Measurements from ENCODE around the gene CDH26.

CDH26 gene

DNA sequence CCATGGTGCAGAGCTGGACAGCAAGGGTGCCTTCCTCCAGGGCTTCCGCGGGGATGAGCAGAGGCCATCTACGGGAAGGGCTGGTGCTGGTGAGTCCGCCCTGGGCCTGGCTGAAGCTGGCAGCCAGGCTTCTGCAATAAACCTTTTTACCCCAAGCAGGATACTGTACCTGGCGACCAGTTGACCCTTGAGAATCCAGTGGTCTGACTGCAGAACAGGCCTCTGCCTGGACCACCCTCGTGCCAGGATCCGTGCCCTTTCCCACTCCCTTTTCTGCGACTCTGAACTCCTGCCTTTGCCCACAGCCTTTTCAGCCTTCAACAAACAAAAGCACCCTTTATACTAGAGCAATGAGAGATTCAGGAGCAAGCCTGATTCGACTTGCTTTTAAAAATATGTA is 18.9 kb downstream of the CDH26 start:
- in situ Hi-C loops (cut with HindIII; ENCODE audit: low sequenced_read_pairs), result no loop called here

DNA sequence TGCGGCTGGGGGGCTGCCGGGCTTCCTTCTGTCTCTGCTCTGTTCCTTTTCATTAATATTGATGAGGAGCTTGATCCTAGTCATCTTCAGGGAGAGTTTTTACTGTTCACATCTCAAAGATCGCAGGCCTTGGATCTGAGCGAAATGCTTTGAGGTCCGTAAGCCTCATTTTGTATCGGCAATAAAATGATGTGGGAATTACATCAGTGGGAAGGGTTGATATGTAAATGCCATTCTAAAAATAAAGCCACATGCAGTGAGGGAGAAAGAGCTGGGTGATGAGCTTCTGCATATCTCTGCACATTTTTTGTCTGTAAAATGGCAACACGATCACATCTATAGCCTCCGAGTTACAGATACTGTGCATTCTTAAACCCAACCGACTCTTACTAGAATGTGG is 24.9 kb downstream of the CDH26 start:
- in situ Hi-C loops (cut with HindIII; ENCODE audit: low sequenced_read_pairs), result no loop called here

DNA sequence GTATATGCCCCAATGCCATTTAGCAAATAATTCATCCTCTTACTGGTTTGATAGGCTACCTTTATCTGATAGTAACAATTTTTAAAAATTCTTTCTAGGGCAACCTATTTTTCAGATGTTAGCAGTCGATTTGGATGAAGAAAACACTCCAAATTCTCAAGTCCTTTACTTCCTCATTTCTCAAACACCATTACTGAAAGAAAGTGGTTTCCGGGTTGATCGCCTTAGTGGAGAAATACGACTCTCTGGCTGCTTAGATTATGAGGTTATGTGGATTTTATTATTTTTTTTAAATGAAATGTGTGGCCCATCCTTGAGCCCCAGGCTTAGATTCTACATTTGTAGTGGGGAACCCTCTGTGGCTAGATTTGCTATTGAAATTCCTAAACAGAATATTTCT is 26.3 kb downstream of the CDH26 start:
- in situ Hi-C loops (cut with HindIII; ENCODE audit: low sequenced_read_pairs), result no loop called here

DNA sequence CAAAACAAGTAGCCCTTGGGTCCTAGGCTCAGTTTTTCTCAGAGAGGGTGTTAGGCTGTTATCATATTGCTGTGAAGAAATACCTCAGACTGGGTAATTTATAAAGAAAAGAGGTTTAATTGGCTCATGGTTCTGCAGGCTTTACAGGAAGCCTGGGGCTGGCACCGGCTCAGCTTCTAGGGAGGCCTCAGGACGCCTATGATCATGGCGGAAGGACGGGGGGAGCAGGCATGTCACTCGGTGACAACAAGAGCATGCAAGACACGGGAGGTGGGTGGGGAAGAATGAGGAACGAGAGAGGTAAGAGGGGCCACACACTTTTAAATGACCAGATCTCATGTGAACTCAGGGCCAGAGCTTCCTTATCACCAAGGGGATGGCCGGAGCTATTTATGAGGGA is 26.9 kb downstream of the CDH26 start:
- in situ Hi-C loops (cut with HindIII; ENCODE audit: low sequenced_read_pairs), result no loop called here

DNA sequence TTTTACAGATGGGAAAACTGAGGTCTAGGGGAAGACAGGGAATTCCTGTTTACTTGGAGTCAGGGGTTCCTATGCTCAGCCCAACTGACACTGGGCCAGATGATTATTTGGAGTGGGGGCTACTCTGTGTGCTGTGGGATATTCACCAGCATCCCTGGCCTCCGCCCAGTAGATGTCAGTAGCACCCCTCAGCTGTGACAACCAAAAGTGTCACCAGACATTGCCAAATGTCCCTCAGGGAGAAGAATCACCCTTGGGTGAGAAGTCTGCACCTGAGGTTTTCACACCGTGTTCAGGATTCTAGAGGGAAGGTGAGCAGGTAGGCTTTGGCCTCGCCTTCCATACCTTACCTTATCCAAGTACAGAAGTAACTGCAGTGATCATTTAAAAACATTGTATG is 27.6 kb downstream of the CDH26 start:
- in situ Hi-C loops (cut with HindIII; ENCODE audit: low sequenced_read_pairs), result no loop called here

DNA sequence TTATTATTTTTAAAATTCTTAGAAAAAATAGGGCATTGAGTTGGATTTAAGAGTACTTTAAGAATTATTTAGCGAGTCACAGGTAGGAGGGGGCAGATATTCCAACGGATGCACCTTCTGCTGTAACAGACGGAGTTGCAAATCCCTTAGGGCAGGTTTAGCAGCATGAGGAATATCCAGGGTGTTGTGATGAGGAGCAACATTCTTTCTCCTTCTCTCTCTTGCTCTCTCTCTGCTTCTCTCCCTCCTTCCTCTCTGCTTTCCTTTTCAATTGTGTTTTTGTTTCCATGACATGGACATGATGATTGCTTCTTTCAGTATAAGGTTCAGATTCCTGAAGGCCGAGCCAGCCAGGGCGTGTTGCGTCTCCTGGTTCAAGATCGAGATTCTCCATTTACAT is 28.9 kb downstream of the CDH26 start:
- in situ Hi-C loops (cut with HindIII; ENCODE audit: low sequenced_read_pairs), result no loop called here

DNA sequence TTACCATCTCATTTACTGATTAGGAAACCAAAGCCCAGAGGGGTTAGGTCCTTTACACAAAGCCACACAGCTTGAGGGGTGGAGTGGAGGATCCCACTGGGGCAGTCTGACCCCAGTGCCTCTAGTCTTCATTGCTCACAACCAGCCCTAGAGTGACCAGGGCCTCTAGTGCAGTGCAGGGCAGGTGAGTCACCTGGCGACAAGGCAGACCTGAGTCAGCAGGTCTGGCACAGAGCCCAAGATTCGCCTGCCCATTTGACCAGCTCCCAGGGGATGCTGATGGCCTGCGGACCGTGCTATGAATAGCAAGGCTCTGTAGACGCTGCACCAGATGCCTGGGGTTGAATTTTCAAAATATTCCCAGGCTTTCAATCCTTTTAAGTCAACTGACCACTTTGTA is 29.9 kb downstream of the CDH26 start:
- in situ Hi-C loops (cut with HindIII; ENCODE audit: low sequenced_read_pairs), result no loop called here

DNA sequence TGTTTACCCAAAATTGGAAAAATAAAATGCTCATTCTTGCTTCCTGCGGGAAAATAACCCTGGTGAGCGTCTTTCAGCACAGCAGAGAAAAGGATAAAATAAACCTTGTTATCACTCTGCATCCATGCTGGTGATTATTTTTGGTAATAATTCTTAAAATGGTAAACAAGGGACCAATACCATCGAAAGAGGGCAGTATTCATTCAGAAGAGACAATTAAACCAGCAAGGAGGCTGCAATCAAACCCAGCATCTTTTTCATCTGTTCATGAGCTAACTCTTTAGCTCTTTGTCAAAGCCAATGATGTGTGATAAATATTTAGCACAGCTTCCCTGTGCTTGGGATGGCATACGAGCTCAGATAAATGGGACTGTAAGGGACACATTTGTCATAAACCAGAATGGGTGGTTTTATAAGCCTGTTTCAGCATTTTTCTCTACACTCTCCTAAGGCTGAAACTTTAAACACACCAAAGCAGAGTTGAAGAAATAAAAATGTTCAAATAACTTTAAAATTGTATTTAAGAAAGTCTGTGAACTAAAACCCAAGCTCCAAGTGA is 34.4 kb downstream of the CDH26 start:
- in situ Hi-C loops (cut with HindIII; ENCODE audit: low sequenced_read_pairs), result no loop called here

DNA sequence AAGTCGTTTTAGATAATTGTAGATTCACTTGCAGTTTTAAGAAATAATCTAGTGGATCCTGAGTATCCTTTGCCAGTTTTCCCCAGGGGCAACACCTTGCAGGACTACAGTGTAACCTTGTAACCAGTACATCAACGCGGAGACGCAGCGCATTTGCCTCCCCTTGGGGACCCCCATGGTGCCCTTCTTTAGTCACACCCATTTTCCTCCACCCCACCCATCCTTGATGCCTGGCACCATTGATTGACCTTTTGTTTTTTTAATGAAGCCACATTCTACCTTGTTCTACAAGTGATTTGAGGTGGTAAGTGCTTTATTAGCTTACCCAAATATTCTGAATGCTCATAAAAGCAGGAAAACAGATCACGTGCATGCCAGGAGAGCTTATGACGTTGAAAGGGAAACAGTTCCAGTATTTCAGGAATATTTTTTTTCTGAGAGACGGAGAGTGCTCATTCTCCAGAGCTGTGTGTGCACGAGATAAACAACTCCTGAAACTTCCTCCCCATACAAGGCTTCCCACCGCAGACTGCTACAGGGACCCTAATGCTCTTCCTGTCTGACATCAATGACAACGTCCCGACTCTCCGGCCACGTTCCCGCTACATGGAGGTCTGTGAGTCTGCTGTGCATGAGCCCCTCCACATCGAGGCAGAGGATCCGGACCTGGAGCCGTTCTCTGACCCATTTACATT is 35.7 kb downstream of the CDH26 start:
- in situ Hi-C loops (cut with HindIII; ENCODE audit: low sequenced_read_pairs), result no loop called here

DNA sequence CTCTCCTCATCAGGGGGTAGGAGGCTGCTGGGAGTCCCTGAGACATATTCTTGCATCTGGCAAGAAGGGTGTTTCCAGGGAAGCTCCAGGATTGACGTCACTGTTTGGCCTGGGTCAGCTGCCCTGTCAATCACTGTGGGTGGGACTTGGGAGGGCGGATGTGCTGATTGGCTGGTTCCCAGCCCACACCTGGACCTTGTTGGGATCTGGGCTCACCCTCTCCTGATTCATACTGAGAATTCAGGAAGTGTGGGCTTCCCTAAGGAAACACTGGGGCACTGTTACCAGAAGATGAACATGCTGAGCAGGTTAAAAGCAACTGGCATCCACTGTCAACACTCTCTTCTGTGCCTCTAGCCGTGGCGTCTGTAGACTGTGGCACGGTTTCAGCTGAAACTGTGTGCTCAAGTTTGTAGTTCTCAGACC is 36.5 kb downstream of the CDH26 start:
- in situ Hi-C loops (cut with HindIII; ENCODE audit: low sequenced_read_pairs), result no loop called here

DNA sequence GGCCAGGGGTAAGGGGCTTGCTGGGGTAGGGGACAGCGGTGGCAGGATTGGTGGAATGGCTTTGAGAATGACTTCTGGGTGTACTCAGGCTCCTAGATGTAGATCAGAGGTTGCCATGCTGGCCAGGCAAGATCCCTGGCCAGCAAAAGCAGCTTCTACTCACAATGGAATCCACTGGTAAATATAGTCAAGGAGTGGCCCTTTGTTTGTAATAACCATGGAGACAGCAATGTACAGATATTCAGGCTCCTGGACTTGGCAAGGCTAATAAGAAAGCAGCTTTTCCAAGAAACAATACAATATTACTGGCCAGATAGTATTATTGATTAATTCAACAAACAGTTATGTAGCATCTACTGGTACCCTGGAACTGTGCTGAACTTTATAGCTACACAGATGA is 37.9 kb downstream of the CDH26 start:
- in situ Hi-C loops (cut with HindIII; ENCODE audit: low sequenced_read_pairs), result no loop called here

DNA sequence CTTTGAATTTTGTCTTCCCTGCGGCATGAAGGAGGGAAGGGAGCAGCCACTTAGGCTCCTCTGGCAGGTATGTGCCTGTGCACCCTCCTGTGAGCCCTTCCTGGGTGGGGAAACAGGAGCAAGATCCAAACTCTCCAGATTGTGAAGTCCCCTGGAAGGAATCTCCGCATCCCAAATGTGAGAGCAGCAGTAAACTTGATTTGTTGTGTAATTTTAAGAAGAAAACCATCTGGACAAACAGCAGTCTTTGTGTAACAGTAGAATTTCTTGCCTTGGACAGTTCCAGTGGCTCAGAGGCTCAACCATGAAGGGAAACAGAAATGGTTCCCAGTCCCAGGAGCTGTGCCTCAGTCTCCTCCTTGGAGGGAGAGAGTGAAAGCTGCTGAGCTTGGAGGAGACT is 39.7 kb downstream of the CDH26 start:
- in situ Hi-C loops (cut with HindIII; ENCODE audit: low sequenced_read_pairs), result no loop called here

DNA sequence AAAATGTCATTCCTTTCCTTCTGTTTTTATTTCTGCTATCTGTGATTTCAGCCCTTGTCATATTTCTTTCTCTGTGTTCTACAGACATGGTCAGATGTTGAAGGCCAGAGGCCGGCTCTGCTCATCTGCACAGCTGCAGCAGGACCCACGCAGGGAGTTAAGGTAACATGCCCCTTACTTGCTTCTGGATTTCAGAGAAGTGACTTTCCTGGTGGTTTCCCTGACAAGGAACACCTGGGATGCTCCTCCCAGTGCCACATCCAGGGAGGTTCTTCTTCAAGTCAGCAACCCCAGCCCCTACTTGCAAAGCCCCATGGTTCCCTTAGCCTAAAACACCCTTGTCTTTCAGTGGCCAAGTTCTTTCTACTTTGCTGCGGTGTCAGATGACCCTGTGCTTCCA is 41.3 kb downstream of the CDH26 start:
- in situ Hi-C loops (cut with HindIII; ENCODE audit: low sequenced_read_pairs), result no loop called here

DNA sequence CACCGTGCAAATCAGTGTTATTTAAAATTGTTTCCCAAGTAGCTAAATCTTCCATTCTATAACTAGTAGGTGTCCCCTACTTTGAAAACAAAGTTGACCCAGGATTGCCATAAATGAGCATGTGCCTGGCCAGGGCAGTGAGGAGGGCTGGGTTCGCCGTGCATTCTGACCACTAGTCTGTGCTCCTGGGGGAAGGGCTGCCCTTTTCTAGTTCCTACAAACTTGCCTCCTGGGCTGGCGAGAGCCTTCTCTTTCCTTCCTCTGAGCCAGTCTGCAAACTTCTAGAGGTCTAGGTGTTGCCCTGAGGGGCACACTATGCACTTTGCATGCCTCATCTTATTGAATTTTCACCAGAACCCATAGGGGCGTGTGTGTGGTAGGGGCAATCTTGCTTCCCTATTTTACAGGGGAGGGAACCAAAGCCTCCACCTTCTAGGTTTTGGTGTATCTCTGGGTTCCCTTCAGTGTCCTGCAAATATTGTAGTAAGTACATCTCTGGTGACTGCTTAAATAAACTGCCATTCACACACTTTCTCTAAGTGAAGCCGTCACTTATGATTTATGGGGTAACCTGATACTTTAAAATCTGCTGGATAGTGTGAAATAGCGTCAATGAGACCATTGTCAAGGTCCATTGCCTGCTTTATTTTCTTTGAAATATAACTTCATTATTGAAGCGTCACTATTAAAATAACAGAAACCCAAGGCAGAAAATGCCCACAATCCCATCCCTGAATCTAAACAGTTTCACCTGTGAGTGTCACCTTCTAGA is 42.2 kb downstream of the CDH26 start:
- in situ Hi-C loops (cut with HindIII; ENCODE audit: low sequenced_read_pairs), result no loop called here

DNA sequence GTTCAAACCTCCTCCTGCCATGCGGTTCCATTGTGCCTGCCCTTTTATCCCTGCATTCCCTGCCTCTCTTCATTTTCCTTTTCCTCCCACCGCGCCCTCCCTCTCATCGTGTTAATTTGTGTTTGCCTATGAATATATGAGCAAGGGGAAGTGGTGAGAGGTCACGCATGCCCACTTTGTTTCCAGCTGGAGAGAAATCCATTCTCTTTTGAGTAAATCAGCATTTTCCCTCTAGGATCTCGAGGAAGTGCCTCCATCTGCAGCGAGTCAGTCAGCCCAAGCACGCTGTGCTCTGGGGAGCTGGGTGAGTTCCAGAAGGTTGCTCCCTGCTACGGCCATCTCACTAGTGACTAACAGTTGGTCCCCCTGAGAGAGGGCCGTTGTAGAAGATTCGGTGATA is 42.9 kb downstream of the CDH26 start:
- in situ Hi-C loops (cut with HindIII; ENCODE audit: low sequenced_read_pairs), result no loop called here

DNA sequence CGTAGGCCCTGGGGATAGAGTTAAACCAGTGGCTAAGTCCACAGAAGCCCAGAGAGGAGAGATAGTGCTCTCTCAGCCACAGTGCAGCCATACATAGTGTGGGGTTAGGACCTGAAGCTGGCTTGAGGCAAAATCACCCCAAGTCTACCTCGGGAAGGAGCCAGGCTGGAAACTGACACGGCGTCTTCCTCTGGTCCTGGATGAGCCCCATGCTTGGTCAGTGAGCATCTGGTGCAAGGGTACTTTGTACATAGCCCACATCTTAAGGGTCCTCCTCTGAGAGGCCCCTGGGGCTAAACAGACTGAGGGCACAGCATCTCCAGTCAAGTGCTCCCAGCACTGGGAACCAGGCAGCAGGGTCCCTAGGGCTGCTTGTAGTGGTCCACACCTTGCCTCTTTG is 45.6 kb downstream of the CDH26 start:
- in situ Hi-C loops (cut with HindIII; ENCODE audit: low sequenced_read_pairs), result no loop called here

DNA sequence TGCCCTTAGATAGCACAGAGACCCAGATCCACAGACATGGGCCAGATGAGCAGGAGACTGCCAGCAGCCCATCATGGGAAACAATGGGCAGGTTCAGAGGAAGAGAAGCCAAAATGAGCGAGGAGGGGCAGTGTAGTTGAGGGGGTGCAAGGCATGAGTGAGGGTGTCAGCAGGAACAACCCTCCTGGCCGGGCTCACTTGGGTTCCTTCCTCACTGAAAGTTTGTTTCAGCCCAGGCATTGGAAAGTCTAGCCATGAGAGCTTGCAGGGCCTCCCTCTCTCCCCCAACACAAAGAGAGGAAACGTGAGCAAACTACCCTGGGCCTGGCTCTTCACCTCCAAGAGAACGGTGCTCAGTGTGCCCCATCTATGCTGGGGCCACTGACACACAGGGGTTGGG is 48.0 kb downstream of the CDH26 start:
- in situ Hi-C loops (cut with HindIII; ENCODE audit: low sequenced_read_pairs), result no loop called here

DNA sequence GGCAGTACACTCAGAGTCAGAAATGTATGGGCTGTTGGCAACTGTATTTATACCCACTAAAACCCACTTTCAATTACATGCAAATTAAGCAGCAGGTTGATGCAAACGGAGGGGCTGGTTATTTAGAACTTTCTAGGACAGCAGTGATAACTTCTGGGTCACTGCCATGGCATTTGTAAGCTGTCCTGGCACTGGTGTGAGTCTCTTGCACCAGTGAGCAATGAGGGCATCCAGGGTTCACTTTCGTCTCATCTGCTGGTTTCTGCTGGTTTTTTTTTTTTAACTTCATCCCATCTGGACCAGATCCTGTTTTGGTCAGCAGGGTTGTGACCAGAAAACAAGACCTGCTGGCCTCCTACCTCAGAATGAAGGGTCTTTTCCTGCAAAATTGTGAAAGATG is 49.2 kb downstream of the CDH26 start:
- in situ Hi-C loops (cut with HindIII; ENCODE audit: low sequenced_read_pairs), result no loop called here

DNA sequence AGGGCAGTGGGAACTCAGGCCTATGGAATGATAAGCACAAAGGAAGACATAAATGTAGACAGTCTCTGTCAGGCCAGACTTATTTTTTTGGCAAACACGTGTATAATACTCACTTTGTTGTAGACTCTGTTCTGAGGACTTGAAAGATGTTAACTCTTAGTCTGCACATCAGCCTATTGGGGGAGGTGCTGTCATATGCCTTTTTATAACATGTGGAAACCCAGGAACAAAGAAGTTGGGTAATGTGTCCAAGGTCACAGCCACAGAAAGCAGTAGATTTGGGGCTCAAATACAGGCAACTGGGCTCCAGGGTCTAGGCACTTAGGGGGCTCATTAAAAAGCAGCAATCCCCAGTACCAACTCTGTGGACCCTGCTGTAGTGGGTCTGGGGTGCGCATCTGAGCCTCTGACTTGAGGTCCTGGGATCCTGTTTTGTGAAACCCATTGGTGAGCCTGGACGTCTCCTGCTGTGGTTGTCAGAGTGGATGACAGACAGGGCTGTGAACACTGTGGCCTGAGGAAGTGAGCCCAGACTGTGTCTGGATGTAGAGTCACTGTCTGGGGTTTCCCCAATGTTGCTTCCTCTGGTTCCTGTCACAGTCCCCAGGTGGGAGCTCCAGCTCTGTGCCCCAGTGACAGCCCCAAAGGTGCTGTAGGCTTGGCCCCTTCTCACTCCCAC is 50.0 kb downstream of the CDH26 start:
- in situ Hi-C loops (cut with HindIII; ENCODE audit: low sequenced_read_pairs), result no loop called here

DNA sequence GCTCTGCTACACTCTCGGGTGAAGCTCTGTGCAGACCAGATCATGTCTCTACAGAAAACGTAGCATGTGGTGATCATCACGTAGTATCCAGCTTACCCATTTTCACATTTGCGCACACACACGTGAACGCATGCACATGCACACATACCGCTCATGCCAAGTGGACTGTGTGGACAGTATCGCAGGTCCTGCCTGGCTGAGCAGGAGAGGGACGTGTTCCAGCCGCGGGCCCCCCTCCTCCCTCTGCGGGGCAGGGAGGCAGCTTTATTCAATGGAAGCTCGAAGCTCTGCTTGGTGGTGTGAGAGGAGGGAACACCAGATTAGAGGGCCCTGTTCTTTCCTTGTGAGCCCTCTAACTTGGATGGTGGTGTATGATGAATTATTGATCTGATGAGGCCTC is 51.1 kb downstream of the CDH26 start:
- in situ Hi-C loops (cut with HindIII; ENCODE audit: low sequenced_read_pairs), result no loop called here

DNA sequence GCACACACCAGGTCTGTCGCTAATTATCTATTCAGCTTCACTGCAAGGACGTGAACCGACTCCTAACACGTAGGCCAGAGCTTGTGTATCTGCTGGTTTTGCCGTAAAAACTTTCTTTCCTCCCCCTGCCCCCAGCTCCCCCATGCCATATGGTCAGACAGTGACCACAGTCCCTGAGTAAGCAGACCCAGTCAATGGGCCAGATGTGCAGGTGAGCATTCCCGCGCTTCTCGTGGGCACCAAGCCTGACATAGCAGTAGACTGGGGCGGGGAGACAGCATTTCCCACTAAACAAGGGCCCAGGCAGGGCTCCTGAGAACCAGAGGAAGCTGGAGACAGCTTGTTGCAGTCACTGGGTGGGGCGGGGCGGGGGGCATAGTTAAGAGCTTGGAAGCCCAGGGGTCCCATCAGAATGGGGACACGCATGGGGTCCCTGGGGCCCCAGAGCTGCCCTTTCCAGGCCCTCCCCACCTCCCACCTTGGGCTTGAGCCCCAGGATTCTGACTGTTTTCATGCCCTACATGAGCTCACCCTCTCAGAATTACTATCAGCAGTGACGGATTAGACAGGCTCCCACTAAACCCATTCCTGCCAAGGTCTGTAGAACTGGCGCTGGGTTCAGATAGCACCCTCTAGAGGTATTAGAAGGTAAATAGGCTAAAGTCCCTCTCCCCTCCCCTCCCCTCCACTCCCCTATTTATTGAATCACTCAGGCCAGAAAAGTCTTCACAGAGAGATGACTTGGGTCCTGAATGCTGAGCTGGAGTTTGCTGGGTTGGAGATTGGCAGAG is 51.8 kb downstream of the CDH26 start:
- in situ Hi-C loops (cut with HindIII; ENCODE audit: low sequenced_read_pairs), result no loop called here

Data from endothelial cell of hepatic sinusoid (primary cell).